CMK (cell line): ENCODE measurements around the gene SLC7A14.

Experiments used
- DNase-seq: peaks from one replicate; pipeline ENCODE4 v3.0.0-alpha.2; 2010; ENCODE audit warnings: low read depth

Gene SLC7A14

DNA sequence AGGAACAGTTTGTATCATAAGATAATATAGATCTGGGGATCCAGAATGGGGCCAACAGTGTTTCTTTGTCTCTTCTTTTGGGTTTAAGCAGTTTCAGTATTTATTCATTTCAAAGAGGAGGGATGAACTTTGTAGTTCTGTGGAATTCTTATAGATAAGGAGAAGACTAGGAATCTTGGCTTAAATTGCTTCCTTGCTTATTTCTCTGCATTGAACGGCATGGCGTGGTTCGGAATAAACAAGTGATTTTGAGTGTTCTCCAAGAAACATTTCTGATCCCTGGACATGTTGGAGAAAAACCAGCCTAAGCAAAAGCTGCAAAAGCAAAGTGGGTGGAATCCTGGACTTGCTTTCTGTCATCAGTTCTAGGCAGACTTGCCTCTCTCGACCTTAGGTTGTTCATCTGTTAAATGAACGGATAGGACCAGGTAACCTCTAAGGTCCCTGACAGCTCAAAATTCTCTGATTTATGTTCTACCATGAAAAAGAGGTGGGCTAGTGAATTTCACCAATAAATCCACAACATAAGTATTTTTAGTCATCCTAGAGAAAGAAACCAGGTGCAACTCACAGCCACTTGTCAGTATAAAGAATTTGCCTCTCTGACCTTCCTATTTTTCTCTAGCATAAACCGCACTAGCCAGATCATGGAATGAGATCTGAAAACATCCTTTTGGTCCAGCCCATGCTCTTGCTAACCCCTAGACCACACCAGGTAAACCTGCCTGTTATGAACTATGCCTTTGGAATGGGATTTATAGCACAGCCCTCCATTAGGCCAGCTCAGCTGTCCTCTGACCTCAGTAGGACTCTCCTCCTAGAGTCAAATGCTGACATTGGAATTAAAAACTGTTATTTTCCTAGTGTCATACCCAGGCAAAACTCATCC, 88.4 kb downstream of the SLC7A14 start:
- DNase-seq, result no peak

GRCh38 chr3:170496868-170497140, 89.1 kb downstream of the SLC7A14 start:
- no peak for DNase-seq

GRCh38 chr3:170496026-170496867, 89.6 kb downstream of the SLC7A14 start:
- DNase-seq, result no peak

GRCh38 chr3:170494766-170495165, 91.1 kb downstream of the SLC7A14 start:
- DNase-seq, result no peak

DNA sequence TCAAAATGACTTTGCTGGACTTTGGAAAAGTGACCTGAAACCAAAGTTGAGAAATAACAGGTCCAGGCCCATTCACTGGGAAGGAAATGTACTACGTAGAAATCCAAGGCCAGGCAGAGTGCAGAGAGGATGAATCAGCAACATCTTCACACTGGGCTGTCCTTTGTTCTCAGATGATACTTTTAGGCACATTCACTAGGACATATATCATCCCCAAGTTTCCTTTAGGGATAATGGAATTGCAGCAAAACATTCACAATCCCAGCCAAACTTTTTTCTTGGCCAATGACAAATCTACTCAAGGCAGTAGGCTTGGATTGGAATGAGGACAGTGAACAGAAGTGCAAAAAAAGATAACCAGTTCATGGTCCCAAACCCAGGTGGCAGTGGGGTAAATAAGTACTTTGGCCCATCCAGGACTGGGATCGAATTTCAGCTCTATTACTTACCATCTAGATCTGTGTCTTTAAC, 92.1 kb downstream of the SLC7A14 start:
- DNase-seq, result no peak

- DNase-seq, result no peak
Observed at GRCh38 chr3:170491901-170492300, 94.0 kb downstream of the SLC7A14 start.

GRCh38 chr3:170490828-170491560, 94.9 kb downstream of the SLC7A14 start:
- DNase-seq, result no peak

GRCh38 chr3:170488802-170489201, 97.1 kb downstream of the SLC7A14 start:
- DNase-seq, result no peak

- DNase-seq, result no peak
Observed at GRCh38 chr3:170487031-170487430, 98.8 kb downstream of the SLC7A14 start.

DNA sequence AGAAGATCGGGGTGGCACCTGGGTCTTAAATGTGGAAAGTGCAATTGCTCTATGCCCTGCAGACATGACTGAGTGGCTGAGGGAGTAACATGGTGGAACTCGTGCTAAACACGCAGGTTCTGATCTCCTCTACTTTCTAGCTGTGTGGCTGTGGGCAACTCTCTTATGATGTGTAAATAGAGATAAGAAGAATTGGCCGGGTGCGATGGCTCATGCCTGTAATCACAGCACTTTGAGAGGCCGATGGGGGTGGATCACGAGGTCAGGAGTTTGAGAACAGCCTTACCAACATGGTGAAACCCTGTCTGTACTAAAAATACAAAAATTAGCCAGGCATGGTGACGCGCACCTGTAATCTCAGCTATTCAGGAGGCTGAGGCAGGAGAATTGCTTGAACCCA, 99.5 kb downstream of the SLC7A14 start:
- no peak for DNase-seq

DNA sequence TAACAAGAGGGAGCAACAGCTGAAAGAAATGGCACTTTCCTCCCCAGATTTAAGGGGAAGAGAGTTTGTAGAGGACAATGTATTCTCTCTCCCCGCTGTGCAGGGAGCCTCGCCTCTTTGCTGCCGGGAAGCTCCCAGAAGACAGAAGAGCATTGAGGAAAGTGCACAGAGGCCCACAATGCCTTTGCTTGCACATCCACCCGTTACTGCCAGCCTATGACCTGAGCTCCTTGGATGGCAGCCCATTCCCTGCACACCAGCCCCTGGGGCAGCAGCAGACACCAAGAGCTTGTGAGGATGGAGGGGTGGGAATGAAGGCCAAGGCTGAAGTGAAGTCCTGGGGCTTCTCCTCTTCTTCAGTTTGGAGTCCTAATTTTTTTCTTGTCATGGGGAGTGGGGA, 100.2 kb downstream of the SLC7A14 start:
- no peak for DNase-seq

- no peak for DNase-seq
Observed at GRCh38 chr3:170485294-170485693, 100.6 kb downstream of the SLC7A14 start.

DNA sequence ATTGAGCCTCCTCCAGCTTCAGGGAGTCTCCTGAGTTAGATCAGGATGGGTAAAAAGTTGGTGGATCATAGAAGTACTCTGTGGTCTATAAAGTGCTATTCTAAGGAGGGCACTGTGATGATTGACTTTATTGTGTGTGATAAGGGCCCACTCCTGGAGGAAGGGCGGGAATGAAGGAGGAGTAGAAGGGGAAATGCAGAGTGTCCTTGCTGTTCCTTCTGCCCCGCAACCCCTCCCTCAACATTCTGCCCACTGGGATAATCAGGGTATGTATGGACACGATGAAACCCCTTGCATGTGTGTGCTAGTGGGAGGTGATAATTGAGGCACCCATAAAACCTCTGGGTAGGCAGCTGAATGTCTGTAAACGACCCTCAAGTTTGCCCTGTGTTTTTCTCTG, 101.0 kb downstream of the SLC7A14 start:
- no peak for DNase-seq

DNA sequence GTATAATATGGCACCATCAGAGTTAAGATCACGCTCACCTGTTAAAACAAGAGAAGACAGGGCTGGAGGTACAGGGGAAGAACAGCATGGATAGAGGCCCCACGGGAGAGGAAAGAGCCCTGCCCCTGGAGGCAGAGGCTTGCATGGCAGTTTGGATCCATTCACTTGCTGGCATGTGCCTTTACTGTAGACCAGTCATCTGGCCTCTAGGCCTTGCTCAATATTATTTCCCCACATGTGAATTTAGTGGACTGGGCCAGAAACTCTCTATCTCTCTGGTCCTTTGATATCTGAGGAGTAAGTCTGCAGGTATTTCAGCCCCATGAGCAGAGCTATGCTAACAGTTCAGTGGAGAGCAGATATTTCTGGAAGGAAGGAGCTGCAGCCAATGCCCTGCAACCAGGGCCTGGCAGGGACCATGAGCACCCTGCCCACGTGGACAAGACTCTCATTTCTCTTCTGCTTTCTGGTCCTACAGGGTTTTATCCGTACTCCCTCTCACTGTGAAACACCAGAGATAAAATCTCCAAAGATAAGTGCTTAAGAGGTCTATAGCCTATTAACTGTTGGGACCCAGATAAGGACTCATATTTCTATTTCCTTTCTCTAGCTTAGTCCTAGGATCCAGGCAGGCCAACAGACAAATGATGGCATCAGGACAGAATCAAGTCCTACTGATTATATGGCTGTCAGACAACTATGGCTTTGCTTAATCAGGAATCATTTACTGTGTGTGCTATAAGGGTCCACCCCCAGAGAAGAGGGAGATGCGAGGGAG, 102.2 kb downstream of the SLC7A14 start:
- DNase-seq, result no peak

- DNase-seq, result no peak
Observed at GRCh38 chr3:170482199-170482598, 103.7 kb downstream of the SLC7A14 start.

- peak; percentile 64 for DNase-seq
Observed at GRCh38 chr3:170480111-170480510, 105.8 kb downstream of the SLC7A14 start.

DNA sequence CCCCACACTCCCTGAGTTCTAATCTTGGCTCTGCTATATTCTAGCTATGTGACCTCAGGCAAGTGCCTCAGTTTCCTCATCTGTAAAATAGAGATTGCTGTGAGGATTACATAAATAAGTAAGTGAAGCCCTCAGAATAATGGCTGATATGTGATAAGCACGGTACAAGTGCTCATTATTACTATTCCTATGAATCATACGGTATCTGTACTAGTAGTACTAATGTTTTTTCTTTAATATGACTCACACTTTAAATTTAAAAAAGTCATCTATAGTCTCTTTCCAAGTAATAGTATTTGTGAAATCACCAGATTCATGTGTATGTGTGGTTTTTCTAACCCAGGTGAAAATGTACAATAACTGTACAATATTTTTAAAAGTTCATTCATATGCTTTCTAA, 108.5 kb downstream of the SLC7A14 start:
- DNase-seq, result no peak

DNA sequence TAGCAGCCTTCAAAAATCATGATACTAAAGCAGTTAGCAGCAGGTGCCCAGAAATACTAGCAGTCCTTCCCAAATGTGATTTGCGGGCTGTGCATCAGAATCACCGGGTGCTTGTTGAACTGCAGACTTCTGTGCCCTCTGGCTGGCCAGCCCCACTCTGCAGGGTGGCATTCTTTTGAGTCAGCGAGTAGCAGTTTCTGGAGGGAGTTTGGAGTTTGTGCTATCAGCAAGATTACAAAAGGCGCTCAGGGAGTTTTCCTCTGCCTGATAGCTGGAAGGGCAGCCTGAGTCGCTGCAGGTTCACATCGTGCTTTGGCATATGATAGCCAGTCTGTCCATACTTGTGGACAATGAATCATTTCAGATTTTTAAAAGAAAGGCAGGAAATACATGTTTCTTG, 109.6 kb downstream of the SLC7A14 start:
- no peak for DNase-seq

GRCh38 chr3:170475092-170475685, 110.7 kb downstream of the SLC7A14 start:
- DNase-seq, result no peak

- DNase-seq, result no peak
Observed at GRCh38 chr3:170473358-170473757, 112.5 kb downstream of the SLC7A14 start.

DNA sequence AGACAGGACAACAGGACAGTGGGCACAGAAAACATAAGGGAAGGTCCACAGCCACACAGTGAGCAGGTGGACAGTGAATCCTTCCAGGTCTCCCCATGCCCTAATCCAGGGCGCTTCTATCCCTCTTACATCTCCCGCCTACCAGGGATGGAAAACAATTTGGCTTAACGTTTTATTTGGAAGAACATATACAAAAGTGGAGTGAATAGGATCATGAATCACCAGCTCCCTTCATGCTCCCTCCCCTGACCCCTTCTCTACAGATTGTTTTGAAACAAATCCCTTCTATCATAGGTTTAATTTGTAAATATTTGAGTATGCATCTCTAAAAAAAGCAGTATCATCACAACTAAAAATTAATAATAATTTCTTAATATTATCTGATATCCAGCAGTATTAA, 114.7 kb downstream of the SLC7A14 start:
- DNase-seq, result no peak
